GM18502 (cell line): ENCODE results near the gene TSPAN4.

Experiments used
- ATAC-seq: cut with Tn5 transposase; IDR thresholded peaks from one replicate; pipeline ENCODE4 v1.9.1; 2021; ENCODE audit warnings: mild to moderate bottlenecking; ENCODE audit not compliant: unreplicated experiment, poor library complexity

The TSPAN4 gene, protein sequence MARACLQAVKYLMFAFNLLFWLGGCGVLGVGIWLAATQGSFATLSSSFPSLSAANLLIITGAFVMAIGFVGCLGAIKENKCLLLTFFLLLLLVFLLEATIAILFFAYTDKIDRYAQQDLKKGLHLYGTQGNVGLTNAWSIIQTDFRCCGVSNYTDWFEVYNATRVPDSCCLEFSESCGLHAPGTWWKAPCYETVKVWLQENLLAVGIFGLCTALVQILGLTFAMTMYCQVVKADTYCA

DNA sequence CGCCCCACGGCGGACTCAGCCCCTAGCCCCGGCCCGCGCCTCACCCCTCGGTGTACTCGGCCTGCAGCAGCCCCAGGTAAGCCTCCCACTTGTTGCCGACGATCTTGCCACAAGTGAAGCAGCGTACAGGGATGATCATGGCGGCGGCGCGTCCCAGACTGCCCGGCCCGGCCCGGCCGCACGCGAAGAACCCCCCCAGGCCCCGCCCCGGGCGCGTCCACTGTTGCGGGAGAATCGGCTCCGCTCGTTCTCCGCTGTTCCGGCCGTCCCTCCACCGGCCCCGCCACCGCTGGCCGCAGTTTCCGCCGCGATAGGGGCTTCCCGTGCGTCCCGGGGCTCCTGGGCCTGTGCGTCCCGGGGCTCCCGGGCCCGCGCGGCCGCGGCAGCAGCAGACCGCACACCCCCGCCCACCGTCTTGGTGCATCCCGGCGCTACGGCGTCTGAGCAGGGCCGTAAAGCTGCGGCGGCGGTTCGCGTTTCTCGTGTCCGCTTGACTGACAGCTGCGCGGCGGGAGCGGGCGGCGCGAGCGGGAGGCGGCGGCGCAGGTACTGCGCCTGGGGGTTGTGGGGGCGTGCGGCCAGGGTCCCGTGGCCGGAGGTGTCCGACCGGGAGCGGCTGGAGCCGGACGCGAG is at the start of gene TSPAN4, which contains the start of gene POLR2L:
Gene TSPAN4, plus strand, starts transcription at position 483 of the 633 bp plus-strand sequence. CDS start 7,453 bp downstream, outside the sequence.
Gene POLR2L, minus strand, starts transcription at position 160 of the 633 bp plus-strand sequence. Its CDS starts 21 bp downstream, at position 139.
- ATAC-seq, result peak; percentile 69

DNA sequence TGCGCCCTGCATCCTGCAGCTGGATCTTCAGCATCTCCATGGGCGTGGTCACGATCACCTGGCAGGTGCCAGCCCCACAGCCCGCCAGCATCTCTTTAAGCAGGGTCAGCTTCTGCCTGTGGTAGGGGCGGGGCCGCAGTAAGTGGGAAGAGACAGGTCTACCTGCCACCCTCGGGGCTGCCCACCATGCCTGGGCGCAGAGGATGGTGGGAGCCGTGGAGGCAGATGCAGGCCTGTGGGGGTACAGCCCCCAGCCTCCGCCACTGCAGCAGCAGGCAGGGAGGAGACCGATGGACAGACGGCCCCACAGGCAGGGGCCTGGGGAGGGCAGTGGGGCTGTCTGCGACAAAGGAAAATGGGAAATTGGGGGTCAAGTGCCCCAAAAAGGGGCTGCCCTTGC is 49.8 kb upstream of the TSPAN4 start:
- ATAC-seq, result no peak

DNA sequence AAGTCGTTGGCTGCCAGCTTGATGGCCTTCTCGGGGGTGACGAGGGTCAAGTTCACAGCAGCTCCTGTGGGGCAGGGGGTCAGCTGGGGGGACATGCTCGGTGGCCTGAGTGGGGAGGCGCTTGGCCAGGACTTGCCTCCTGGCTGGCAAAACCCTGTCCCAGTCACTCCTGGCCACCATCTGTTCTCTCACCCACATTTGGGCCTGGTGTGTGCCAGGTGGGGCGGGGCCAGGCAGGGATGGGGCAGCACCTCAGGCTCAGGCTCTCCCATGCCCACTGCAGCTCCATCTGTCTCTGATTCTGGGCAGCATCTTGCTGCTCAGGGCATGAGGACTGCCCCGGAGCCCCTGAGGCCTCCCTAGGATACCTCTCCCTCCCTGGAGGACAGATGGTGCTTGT is 49.1 kb upstream of the TSPAN4 start:
- no peak for ATAC-seq

DNA sequence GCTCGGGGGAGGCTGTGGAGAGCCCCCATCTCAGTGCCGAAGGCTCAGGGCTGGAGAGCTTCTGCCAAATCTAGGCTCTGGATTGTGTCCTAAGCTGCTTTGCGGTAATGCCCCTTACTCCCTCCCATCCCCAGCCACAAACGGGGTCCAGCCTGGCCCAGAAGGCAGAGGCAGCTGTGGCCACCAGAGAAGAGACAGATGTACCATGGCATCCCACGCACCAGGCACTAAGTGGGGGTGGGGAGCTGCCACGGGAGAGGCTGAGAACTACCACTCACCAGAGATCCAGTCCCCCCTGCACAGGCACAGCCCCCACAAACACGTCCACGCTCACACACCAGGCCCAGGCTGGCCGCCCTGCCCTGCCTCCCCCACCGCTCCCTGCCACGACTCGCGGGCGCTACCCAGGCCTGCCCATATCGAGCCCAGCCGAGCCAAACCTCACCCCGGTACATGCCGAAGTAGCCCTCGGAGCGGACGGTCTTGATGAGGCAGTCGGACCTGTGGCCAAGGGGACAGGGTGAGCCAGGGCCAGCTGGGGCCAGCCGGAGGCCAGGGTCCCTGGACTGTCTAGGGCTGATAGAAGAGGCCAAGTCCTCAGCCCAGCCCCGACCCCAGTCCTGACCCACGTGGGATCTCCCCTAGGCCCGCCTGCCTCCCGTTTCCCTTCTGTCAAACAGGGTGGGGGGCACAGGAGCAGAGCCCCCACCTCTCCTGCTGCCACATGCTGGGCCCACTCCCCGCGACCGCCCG is 48.5 kb upstream of the TSPAN4 start:
- no peak for ATAC-seq

DNA sequence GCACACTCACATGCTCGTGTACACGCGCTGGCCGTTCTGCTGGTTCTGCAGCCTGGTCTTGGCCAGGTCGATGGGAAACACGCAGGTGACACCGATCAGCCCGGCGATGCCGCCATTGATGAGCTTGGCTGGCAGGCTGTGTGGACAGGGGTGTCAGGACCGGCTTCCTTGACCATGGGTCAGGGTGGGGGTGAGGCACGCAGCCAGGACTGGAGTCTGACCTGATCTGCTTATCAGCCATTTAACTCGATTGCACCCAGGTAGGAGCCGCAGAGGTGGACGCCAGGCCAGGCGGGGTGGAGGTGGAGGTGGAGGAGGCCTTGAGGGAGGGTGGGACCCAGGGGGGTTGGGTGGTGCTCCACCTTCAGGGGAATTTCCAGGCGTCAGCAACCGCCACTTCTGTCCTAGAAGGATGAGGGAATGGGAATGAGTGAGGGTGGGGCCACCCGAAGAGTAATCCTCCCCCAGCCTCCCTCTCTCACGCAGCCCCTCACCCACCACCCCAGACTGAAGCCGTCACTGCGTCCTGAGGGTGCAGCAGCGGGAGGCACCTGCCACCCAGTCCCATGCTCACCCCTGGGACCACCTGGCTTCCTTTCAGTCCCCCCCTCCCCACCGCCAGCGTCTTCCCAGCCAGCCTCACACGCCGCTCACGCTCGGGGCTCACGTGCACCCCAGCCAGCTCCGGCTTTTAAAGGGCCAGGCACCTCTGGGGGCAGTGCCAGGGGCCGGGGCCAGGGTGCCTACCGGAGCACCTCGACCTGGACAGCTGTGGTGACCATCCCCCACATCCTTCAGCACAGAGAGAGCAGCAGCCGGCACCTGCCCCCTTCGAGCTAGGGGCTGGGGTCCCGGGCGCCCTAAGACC is 47.7 kb upstream of the TSPAN4 start:
- ATAC-seq, result no peak

DNA sequence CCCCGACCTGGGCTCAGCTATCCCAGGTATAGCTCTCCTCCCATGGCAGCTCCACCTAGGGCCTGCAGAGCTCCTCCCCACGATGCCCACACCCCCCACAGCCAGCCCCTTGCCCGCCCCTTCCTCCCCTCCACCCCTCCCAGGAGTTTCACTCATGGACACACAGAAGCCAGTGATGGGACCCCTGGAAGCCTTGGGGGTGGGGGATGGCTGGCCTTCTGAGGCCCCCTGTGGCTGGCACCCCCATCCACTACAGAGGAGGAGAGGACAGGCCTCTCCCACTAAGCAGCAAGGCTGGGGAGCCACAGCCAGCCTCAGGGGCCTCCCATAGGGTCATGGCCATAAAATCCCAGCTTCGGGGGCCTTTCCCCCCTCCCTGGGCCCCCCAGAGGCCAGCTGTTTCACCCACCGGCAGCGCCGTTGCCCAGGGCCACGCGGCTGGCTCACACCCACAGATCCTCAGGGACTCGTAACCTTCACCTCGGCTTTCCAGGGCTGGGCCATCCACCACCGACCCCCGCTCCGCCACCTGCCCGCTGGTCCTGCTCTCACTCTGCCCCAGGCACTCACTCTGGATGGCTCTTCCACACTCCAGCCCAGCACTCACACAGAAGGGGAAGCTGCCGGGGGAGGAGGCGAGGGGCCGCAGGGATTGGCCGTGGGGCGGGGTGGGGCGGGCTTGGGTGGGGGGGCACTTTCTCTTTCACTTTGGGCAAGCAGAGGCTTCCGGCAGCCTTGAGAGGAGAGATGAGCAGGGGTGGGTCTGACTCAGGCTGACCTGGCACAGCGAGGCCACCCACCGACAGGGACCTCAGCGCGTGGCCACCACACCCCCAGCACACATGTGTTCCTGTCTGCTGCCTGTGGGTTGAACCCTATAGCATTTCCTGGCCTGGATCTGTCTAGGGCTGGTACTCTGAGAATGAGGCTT is 46.8 kb upstream of the TSPAN4 start:
- peak; percentile 30 for ATAC-seq

DNA sequence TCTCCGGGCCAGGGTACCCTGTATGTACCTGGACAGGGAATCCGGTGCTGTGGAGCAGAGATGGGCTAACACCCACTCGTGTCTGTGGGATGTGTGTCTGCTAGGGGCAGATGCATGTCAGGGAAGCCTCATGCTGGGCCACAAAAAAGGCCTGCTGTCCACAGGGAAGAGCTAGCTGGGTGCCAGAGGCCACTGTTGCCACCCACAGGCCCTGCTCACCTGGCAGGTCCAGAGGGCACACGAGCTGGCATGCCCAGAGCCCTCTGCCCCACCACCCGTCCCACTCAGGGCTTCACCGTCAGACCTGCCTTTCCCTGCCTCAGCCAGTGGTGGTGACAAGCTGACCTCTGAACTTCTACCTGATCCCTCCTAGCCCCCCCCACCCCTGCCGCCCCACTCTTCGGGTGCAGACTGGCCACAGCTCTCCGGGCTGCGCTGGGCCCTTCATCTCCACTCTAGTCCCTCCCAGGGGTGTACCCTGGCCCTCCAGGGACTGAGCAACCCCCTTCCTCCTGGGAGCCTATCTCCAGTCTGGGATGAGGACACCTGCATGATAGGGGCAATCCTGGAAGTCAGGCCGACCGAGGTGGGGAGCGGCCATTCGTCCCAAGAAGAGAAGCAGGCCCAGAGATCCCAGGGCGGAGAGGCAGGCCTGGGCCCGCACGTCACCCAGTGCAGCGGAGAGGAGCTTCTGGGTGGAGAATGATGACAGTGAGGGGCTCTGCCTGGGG is 45.9 kb upstream of the TSPAN4 start:
- no peak for ATAC-seq

DNA sequence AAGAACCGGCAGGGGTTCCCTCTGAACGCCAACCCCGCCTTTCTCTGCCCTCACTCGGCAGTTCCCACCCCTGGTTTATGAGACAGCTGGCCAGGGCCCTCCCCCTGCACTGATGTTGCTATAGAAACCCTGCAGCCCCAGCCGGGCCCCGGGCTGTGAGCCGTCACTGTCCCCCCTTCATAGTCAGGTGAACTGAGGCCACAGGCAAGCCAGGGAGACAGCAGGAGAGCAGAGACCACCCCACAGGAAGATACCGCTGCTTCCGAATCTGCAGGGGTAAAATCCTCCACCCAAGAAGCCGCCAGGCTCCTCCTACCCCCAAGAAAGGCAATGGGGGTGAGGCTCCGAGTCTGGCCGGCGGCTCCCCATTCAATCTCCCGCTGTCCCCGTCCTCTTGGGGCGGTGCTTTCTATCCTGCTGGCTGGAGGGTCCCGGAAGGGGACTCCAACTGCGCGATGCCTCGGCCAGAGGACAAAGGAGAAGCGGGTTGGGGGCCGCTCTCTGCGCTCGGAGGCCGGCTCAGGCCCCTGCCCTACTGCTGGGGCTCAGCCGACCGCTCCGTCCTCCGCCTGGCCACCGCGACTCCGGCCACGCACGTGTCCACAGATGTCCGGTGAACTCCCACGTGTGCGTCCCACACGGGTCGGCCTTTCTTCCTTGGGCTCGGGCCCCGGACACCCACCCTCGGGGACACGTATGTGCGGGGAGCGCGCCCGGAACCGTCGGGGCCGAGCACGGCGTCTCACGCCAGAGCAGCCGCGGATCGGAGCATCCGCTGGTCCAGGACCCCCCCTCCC is 45.2 kb upstream of the TSPAN4 start:
- ATAC-seq, result peak; percentile 47

DNA sequence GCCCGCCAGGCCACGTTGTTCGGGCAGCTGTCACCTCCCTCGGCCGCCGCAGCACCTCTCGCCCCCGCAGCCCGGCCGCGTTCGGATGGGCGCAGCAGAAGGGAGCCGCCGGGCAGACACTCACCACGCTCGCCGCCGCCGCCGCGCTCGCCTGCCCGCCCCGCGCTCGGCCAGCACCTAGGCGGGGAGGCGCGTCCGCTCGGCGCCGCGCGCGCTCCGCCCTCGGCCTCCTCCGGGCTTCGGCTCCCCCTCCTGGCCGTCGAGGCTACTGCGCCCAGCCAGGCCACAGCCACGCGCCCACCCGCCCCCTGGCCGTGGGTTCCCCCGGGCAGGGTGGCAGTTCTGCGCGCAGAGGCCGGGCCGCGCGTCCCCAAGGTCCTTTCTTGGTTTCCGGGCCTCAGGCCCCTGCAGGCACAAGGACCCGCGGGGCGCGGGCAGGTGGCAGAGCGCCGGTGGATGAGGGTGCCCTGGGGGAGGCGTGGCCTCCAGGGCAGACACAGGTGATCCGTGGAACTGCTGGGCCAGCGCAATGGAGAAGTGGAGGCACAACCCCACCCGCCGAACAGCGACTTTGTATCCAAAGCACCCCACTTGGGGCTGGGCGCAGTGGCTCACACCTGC is 44.4 kb upstream of the TSPAN4 start, which contains the start of gene SLC25A22:
Gene SLC25A22, minus strand, starts transcription at position 189 of the 621 bp plus-strand sequence. CDS start 3,275 bp downstream, outside the sequence.
- ATAC-seq, result peak; percentile 68

DNA sequence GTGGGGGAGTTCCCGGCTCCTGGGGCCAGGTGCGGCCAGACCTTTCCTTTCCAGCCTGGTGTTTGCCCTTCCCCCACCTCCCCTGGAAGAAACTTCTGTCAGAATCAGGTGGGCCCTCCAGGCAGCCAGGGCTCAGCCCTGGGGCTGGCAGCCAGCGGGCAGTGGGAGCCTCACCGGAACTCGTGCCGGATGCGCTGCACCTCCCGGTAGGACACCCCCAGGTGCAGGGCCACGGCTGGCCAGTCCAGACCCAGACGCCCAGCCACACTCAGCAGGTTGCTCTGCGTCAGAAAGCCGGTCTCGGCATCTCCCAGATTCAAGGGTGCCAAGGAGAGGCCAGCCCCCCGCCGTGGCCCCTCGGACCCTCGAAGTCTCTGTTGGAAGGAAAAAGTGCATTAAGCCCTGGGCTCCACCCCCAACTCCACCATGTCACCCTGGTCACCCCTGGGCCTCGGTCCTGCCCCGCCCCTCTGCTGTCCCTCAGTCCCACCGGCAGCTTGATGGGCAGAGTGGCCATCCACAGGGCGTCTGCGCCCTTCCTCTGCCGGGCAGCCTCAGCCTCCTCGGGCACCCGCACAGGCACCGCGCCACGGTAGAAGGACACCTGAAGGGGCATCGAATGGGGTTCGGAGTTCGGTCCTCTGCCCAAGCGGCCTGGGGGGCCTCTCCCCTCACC is 42.9 kb upstream of the TSPAN4 start:
- ATAC-seq, result no peak

DNA sequence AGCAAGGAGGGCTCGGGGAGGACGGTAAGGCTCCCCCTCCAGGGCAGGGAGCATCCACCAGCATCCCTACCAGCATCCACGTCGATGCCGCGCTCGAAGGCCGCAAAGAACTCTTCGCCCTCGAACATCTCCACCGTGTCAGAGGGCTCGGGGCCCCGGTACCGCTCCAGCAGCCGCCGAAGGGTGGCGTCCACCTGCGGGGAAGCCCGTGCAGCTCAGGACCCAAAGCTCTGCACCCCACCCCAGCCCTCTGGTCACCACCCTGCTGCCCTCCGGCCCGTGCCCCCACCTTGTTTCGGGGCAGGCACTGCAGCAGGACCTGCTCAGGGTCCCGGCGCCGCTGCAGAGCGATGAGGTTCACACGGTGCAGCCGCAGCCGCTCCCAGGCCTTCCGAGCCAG is 42.2 kb upstream of the TSPAN4 start:
- no peak for ATAC-seq

DNA sequence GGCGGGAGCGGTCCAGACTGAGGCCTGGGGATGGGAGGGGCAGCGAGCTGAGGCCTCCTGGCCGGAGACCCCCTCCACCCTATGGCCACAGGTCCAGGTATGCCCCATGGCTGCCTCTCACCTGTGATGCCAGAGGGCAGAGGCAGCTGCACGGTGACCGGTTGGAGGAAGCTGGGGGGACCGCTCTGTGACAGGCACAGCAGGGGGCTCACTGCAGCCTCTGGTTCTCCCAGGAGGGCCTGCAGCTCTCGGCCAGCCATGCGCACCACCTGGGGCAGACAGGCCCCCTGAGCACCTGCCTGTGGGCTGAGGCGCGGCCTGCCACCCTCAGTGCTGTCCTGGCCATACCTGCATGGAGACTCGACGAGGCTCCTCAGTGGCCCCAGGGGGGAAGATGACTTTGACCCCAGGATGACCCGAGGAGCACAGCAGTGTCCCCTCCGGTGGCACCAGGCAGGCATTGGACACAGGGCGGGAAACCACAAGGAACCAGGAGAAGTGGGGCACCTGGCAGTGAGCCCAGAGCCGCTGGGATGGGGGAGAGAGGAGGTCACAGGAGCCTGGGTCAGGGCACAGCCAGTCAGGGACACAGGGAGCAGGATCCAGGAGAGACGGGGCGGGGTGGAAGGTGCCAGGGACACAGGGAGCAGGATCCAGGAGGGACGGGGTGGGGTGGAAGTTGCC is 41.4 kb upstream of the TSPAN4 start:
- ATAC-seq, result no peak

DNA sequence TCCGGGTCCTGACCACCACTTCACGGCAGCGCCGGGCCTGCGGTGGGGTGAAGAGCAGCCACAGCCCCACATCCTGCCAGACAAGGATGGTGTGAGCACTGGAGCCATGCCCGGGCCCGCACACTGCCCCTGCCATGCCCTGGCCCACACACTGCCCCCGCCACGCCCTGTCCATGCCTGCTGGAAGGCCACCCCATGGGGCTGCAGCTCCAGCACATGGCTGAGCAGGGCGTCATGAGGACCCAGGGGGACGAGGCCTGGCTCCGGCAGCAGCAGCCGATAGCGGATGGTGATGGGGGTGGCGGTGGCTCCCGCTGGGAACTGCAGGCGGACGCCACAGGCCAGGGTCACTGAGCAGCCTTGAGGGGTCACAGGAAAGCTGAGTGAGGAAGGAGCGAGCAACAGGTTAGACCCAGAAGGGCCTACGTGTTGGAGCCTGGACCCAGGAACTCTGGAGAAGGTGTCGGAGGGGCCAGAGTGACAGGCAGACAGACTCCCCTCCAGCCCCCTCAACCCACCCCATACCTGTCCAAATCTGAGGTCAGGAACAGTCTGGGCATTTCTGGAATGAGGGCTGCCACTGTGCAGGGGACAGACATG is 40.5 kb upstream of the TSPAN4 start:
- ATAC-seq, result no peak

DNA sequence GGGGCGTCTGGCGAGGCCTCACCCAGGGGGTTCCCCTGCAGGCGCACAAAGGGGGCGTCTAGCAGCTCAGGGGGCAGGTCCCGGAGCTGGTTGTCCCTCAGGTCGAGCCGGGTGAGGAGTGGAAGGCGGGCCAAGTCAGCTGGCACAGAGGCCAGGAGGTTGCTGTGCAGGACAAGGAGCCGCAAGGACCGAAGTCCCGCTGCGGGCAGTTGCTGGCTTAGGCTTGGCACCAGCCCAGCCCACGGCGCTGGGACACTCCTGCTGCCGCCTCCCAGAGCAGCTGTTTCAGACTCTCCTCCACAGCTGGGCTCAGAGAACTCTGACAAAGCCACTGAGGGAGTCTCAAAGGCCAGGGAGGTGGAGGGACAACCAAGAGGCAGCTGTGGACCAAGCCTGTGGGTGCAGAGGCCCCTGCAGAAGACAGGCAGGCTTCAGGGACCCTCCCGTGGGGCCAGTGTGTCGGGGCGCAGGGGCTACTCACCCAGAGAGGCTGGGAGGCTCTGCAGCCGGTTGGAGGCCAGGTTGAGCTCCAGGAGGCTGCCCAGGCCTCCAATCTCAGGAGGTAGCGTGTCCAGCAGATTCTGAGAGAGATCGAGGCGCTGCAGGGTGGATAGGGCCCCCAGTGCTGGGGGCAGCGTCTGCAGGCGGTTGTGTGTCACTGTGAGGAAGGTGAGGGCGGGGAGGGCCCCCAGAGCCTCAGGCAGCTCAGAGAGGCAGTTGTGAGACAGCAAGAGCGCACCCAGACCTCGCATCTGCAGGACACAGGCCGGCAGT is 39.8 kb upstream of the TSPAN4 start:
- no peak for ATAC-seq

DNA sequence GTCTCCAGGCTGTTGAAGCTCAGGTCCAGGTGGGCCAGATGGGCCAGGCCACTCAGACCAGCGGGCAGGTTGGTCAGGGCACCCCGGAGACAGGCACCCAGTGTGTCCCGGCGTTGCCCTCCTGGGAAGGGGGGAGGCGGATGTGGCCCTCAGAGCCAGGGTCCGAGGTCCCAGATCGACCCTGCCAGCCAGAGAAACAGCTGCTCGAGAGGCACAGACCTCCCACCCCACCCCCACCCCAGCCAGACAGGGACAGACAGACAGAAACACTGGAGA is 39.2 kb upstream of the TSPAN4 start:
- ATAC-seq, result no peak
